NOMO-1 treated with dmso at 0.1 percent for 144 hours (cell line): ENCODE data around the gene KCNAB2.
"Not testable (repeated sequence)": the region's sequence is repeated elsewhere in the genome, so short reads cannot be mapped to it uniquely, and the experiment has no call there.

Source experiments
- DNase-seq: peaks from one replicate; lab custom pipeline; 2025; ENCODE audit not compliant: unreplicated experiment; lab: John Stamatoyannopoulos, UW

The KCNAB2 gene

GRCh38 chr1:6052543-6053205, 7.0 kb downstream of the KCNAB2 start:
- no peak for DNase-seq

- no peak for DNase-seq
Observed at GRCh38 chr1:6053206-6053546, 7.5 kb downstream of the KCNAB2 start.

- DNase-seq = no peak
Observed at GRCh38 chr1:6054596-6054995, 8.9 kb downstream of the KCNAB2 start.

- DNase-seq = no peak
Observed at GRCh38 chr1:6056572-6056948, 10.9 kb downstream of the KCNAB2 start.

GRCh38 chr1:6057170-6057845, 11.6 kb downstream of the KCNAB2 start:
- no peak for DNase-seq

GRCh38 chr1:6059866-6060265, 14.2 kb downstream of the KCNAB2 start:
- no peak for DNase-seq

- DNase-seq = no peak
Observed at GRCh38 chr1:6062670-6063069, 17.0 kb downstream of the KCNAB2 start.

GRCh38 chr1:6063532-6064053, 17.9 kb downstream of the KCNAB2 start:
- DNase-seq = not testable (repeated sequence)

- no peak for DNase-seq
Observed at GRCh38 chr1:6065093-6065858, 19.6 kb downstream of the KCNAB2 start.

- DNase-seq = no peak
Observed at GRCh38 chr1:6066680-6067079, 21.0 kb downstream of the KCNAB2 start.

GRCh38 chr1:6068073-6068472, 22.4 kb downstream of the KCNAB2 start:
- DNase-seq = no peak

GRCh38 chr1:6068932-6069331, 23.2 kb downstream of the KCNAB2 start:
- DNase-seq = no peak

- DNase-seq = no peak
Observed at GRCh38 chr1:6069573-6069972, 23.9 kb downstream of the KCNAB2 start.

- DNase-seq = no peak
Observed at GRCh38 chr1:6070450-6070974, 24.8 kb downstream of the KCNAB2 start.

- DNase-seq = no peak
Observed at GRCh38 chr1:6071219-6071618, 25.5 kb downstream of the KCNAB2 start.

GRCh38 chr1:6072774-6073479, 27.2 kb downstream of the KCNAB2 start:
- no peak for DNase-seq

GRCh38 chr1:6073480-6074053, 27.9 kb downstream of the KCNAB2 start:
- DNase-seq = no peak

- DNase-seq = no peak
Observed at GRCh38 chr1:6074192-6074901, 28.7 kb downstream of the KCNAB2 start.

- DNase-seq = no peak
Observed at GRCh38 chr1:6075748-6076147, 30.1 kb downstream of the KCNAB2 start.

- DNase-seq = not testable (repeated sequence)
Observed at GRCh38 chr1:6077061-6077460, 31.4 kb downstream of the KCNAB2 start.
